ENCODE results near the gene SETBP1. TPM values are rescaled to one million over a fixed set of nuclear protein-coding genes. Genes with fewer than 3 reads are reported as not detected.

SETBP1 gene
- total RNA-seq, 1 donor from 2014 or later: 12.4 TPM

DNA sequence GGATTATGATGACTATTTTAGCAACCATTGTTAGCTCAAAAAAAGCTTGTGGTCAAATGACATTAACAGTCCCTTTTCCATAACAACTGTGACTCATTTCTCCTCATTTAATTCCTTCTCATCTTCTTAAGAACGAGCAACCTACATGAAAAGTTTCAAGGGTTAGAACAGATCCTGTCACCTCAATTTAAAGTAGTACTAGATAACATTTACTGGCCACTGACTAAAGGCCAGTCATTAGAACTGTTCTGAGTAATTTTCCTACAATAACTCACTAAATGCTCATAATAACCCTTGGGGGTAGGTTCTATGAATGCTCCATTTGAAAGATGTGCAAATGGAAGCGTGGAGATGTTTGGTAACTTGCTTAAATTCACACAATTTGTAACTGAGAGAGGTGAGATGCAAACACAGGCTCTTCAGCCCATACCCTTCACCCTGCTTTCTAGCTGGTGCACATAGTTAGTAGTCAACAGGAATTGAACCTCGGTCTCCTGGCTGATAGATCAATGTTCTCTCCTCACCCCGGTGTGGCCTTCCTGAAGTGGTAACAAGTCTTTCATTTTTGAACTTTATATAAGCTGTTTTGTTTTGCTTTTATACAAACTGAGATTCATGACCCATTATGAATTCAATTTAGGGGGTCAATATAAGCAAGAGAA lies 212.5 kb downstream of the SETBP1 start:
- TF ChIP-seq EZH2 (IDR thresholded peaks at IDR 0.05; ENCODE audit: insufficient read depth, low read length): no peak
- TF ChIP-seq, protein P1, sequence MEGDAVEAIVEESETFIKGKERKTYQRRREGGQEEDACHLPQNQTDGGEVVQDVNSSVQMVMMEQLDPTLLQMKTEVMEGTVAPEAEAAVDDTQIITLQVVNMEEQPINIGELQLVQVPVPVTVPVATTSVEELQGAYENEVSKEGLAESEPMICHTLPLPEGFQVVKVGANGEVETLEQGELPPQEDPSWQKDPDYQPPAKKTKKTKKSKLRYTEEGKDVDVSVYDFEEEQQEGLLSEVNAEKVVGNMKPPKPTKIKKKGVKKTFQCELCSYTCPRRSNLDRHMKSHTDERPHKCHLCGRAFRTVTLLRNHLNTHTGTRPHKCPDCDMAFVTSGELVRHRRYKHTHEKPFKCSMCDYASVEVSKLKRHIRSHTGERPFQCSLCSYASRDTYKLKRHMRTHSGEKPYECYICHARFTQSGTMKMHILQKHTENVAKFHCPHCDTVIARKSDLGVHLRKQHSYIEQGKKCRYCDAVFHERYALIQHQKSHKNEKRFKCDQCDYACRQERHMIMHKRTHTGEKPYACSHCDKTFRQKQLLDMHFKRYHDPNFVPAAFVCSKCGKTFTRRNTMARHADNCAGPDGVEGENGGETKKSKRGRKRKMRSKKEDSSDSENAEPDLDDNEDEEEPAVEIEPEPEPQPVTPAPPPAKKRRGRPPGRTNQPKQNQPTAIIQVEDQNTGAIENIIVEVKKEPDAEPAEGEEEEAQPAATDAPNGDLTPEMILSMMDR (IDR thresholded peaks at IDR 0.05; ENCODE audit: insufficient read depth, low read depth, low read length): no peak
- H3K4me3 Mint-ChIP-seq (ENCODE audit: unreplicated experiment): no peak overlapping the region
- no peak overlapping the region for H2AFZ ChIP-seq (ENCODE audit: low read depth, low read length)
- no peak overlapping the region for H3K27ac ChIP-seq (ENCODE audit: low read depth, low read length)
- H3K9me3 ChIP-seq (ENCODE audit: insufficient read depth, low read depth, low read length): no peaks in the 10 kb centered on the region
- H3K9me3 Mint-ChIP-seq (ENCODE audit: unreplicated experiment): peaks cover 6% of the 10 kb centered on the region
- no peaks in the 10 kb centered on the region for H4K20me1 ChIP-seq (ENCODE audit: insufficient read depth, low read length)
- H3K36me3 ChIP-seq (ENCODE audit: insufficient read depth, low read length): no peaks in the 10 kb centered on the region
- no peak overlapping the region for H3K4me3 ChIP-seq (ENCODE audit: insufficient read depth, low read depth, low read length)
- no peak overlapping the region for H3K27ac Mint-ChIP-seq (ENCODE audit: unreplicated experiment)
- H3K27me3 Mint-ChIP-seq (ENCODE audit: low read depth, unreplicated experiment): no peaks in the 10 kb centered on the region
- H3K4me2 ChIP-seq (ENCODE audit: low read length): no peak overlapping the region
- FAIRE-seq (peak; percentile 37), DNase-seq (ENCODE audit: low read depth) (no peak)
- H3K4me1 ChIP-seq (ENCODE audit: insufficient read depth, low read length): no peaks in the 10 kb centered on the region
- peaks cover 2% of the 10 kb centered on the region for H3K36me3 Mint-ChIP-seq (ENCODE audit: low read depth, unreplicated experiment)
- H3K27me3 ChIP-seq (ENCODE audit: insufficient read depth, low read length): no peaks in the 10 kb centered on the region
- peaks cover 12% of the 10 kb centered on the region for H3K4me1 Mint-ChIP-seq (ENCODE audit: low read depth, unreplicated experiment)
- H3K79me2 ChIP-seq (ENCODE audit: insufficient read depth, low read length): no peaks in the 10 kb centered on the region
- H3K9ac ChIP-seq (ENCODE audit: low read length): no peak overlapping the region

DNA sequence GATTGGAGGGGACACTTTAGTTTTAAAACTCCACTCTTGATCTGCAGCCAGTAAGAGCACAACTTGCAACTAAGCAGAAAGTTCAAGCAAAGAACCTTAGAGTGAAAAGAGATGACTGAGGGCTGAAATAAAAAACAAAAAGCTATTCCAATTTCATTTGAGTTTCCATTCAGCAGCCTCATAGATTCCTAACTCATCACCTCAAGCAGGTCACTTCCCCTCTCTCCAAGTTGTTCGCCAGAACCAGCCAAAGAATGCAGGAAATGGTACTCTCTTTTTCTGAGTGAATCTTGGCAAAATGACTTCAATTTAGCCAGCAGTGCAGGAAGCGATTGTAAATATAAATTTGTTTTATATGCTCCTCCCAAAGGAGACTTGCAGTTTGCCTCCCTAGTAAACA lies 213.3 kb downstream of the SETBP1 start:
- Histone ChIP-seq H3K36me3 (ENCODE audit: insufficient read depth, low read length) (no peaks in the 10 kb centered on the region), H3K9me3 (ENCODE audit: insufficient read depth, low read depth, low read length) (no peaks in the 10 kb centered on the region)

More for the DNA sequence above, 213.3 kb downstream of the SETBP1 start:
- no peak for TF ChIP-seq EZH2 (IDR thresholded peaks at IDR 0.05; ENCODE audit: insufficient read depth, low read length)
- TF ChIP-seq, protein P1 (IDR thresholded peaks at IDR 0.05; ENCODE audit: insufficient read depth, low read depth, low read length): no peak
- H3K27ac Mint-ChIP-seq (ENCODE audit: unreplicated experiment): no peak overlapping the region
- FAIRE-seq (peak; percentile 34), DNase-seq (ENCODE audit: low read depth) (no peak)
- peaks cover 6% of the 10 kb centered on the region for H3K9me3 Mint-ChIP-seq (ENCODE audit: unreplicated experiment)
- no peak overlapping the region for H3K4me3 ChIP-seq (ENCODE audit: insufficient read depth, low read depth, low read length)
- no peak overlapping the region for H3K9ac ChIP-seq (ENCODE audit: low read length)
- peaks cover 2% of the 10 kb centered on the region for H3K36me3 Mint-ChIP-seq (ENCODE audit: low read depth, unreplicated experiment)
- peaks cover 12% of the 10 kb centered on the region for H3K4me1 Mint-ChIP-seq (ENCODE audit: low read depth, unreplicated experiment)
- H3K79me2 ChIP-seq (ENCODE audit: insufficient read depth, low read length): no peaks in the 10 kb centered on the region
- no peak overlapping the region for H3K4me2 ChIP-seq (ENCODE audit: low read length)
- no peak overlapping the region for H3K4me3 Mint-ChIP-seq (ENCODE audit: unreplicated experiment)
- H2AFZ ChIP-seq (ENCODE audit: low read depth, low read length): no peak overlapping the region
- H3K27me3 Mint-ChIP-seq (ENCODE audit: low read depth, unreplicated experiment): no peaks in the 10 kb centered on the region
- no peaks in the 10 kb centered on the region for H4K20me1 ChIP-seq (ENCODE audit: insufficient read depth, low read length)
- no peak overlapping the region for H3K27ac ChIP-seq (ENCODE audit: low read depth, low read length)
- no peaks in the 10 kb centered on the region for H3K4me1 ChIP-seq (ENCODE audit: insufficient read depth, low read length)
- no peaks in the 10 kb centered on the region for H3K27me3 ChIP-seq (ENCODE audit: insufficient read depth, low read length)

Measured in astrocyte (in vitro differentiated cells and primary cell).